Hindlimb muscle (tissue), 1 donor: ENCODE results near the gene PSENEN. TPM values are rescaled to one million over a fixed set of nuclear protein-coding genes. Genes with fewer than 3 reads are reported as not detected.
A peak's percentile ranks its signal among the peaks of the same experiment; 100 is the strongest.

Experiments used
- DNase-seq: peaks from one replicate; pipeline ENCODE4 v3.0.0-alpha.2; 2013
- polyA plus RNA-seq: library from polyadenylated mRNA; unstranded; fragments of 120-200 nt; gene quantifications from one replicate; pipeline ENCODE4 v1.2.1, GENCODE V29; 2013; ENCODE audit not compliant: insufficient read length

The PSENEN gene, protein sequence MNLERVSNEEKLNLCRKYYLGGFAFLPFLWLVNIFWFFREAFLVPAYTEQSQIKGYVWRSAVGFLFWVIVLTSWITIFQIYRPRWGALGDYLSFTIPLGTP
- polyA plus RNA-seq: 31.7 TPM

DNA sequence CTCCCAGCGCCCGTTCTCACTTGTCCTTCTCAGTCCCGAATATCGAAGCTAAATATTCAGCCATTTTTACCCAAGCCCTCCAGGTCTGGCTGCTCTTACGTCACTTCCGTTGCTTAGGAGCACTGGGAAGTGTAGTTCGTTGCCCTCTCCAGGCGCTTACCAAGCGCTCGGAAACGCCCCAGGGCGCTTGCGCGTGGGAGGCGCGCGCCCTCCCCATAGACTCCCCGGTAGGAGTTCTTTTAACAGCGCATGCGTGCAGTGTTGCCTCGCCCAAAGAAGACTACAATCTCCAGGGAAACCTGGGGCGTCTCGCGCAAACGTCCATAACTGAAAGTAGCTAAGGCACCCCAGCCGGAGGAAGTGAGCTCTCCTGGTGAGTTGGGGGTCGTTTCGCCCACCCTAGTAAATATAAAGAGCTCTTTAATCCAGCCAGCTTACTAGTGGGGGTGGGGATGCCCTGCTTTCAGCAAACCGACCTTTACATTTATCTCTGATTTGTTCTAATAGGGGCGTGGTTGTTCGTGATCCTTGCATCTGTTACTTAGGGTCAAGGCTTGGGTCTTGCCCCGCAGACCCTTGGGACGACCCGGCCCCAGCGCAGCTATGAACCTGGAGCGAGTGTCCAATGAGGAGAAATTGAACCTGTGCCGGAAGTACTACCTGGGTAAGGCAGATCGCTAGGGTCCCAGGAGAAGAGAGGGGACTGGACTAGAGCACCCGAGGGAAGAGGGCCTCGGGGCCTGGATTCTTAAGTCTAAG is at the start of gene PSENEN, which contains the start of gene U2AF1L4:
TSS of gene PSENEN (plus strand) at position 324 of the 759 bp plus-strand sequence. CDS start at position 604, 280 bp downstream.
TSS of gene U2AF1L4 (minus strand) at position 91 of the 759 bp plus-strand sequence. CDS start at position 64, 27 bp downstream.
- peak; percentile 100 for DNase-seq

DNA sequence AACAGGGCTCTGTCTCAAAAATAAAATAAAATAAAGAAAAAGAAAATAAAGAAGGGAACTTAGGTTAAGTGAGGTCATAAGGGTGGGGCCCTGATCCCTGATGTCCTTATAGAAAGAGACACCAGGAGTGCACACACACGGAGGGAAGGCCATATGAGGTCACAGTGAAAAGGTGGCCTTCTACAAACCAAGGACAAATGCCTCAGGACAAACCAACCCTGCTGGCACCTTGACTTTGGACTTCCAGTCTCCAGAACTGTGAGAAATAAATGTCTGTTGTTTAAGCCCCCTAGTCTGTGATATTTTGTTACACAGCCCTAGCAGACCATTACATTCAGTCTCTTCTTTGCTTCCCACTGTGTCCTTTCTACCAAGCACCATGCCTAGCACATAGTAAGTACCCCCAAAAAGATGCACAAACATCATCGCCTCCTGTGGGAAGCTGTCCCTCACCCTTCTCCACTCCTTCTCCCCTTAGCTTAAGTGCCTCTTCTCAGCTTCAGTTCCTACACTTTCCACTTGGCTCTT is 49.5 kb upstream of the PSENEN start:
- no peak for DNase-seq

- no peak for DNase-seq
These were observed 48.6 kb upstream of the PSENEN start for GRCh38 chr19:35696835-35697234.

DNA sequence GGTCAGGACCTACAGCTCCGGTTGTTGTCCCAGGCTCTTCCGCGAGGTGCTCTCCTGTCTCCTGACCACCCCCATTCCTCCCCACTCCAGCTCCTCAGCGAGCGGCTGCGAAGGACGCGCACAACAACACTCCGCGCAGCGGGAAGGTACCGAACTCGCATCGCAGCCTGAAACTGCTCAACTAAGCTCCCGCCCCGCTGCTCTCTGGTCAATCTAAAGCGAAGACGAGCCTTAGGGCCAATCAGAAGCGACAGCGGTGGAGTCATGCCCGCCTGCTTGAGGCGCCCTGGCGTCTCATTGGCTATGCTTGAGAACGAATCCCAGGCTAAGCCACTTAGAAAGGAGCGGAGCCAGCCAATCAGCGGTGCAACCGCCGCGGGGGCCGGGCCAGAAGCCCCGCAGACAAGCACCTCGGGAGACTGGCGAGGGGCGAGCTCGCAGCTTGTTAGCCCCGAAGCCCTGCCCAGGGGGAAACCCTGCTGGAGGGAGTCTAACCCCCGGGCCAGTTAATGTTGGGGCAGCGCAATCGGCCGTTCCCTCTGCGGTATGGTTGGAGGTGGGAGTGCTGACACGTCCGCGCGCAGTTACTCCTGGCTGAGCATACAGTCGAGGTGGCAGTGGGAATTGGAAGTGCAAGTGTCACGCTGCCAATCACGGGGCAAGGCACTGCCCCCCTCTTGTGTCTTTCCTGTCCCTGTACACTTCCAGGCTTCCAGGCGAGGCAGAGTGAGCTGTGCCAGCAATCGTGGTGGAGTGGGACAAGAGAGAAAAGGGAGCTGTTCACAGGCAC is 43.0 kb upstream of the PSENEN start:
- DNase-seq: peak; percentile 94

DNA sequence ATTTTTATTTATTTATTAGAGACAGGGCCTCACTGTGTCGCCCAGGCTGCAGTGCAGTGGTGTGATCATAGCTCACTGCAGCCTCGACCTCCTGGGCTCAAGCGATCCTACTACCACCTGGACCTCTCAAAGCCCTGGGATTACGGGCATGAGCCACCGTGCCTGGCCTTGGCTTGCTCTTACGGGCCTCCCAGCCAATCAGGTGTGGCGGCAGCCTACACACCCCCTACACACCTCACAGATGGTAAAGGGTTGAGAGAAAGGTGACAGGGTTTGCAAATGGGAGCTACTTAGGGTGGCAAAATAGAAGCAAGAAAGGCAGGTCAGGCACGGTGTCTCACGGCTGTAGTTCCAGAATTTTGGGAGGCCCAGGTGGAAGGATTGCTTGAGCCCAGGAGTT is 42.1 kb upstream of the PSENEN start:
- DNase-seq: no peak

- DNase-seq: no peak
These were observed 41.2 kb upstream of the PSENEN start, which contains the start of gene ZBTB32 for GRCh38 chr19:35704218-35704617. ZBTB32 (plus strand) TSS chr19:35704558; CDS start chr19:35714627, 10,069 bp downstream.

DNA sequence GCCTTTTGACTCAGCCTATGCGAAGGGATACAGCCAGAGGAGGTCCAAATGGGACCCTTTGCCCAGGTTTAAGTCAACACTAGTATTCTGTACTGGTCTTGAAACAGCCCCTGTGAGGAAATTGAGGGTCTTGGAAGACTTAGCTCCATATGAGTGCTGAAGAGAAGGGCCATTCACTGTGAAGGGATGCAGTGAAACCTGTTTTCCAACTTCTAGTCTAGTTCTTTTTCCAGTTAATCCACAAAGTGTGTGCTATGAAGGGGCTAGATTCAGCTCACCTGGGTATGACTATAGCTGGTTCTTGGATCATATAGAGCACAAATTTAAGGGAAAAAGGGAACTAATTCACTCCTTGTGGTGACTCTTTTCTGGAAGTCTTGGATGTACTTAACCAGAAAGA is 37.1 kb upstream of the PSENEN start:
- no peak for DNase-seq

DNA sequence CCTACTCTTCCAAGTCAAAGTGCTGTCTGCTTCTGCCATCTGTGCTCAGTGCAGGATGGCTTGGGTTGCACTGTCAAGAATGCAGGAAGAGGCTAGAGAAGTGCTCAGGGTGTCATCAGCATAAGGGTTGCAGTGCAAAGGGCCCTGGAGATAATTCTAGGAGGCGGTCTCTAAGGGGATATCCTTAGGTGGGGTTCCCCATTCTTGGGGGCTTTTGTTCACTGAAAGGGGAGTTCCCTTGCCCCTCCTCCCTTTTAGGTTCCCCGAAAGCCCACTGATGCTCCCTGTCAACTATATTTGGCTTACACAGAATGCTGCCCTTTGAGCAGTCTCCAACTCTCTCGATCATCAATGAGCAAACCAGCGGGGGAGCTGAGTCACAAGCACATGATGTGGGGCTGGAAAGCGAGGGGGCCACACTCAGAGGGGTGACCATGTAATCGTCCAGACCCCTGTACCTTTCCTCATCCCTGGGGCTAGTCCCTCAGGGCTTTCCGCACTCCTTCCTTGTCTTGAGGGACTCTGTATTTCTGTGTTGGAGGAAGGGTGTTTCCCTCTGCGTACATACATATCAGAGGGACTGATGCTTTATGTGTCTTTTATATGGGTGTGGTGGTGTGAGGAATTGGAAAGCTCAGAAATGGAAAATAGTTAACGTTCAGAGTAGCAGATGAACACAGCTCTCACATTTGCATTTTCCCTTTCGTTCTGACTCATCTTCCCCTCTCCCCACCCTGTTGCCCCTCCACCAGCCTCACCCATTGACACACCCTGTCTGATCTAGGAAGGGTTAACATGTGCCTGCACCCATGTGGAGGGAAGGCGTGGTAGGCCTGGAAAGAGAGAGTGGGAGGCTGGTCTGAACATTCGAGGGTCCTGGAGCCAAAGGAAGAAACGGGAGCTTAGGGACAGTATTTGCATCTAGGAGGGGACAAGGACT is 34.4 kb upstream of the PSENEN start:
- no peak for DNase-seq

GRCh38 chr19:35712567-35713505 is 32.6 kb upstream of the PSENEN start:
- no peak for DNase-seq

DNA sequence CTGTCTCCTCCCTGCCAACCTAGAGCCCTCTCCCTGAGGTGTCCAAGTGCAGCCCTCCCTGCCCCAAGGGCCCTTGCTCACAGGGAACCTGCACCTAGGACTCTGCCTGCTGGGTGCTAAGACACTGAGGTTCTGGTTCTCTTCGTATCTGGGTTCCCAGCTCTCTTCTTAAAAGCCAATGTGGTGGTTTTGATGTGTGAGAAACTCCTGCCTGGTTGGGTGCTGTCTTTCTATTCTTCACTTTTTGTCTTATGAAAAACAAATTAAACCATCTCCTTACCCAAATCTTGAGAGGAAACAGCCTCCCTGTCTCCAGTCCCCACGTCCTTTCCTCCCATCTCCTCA is 32.0 kb upstream of the PSENEN start:
- no peak for DNase-seq

GRCh38 chr19:35713904-35714495 is 31.5 kb upstream of the PSENEN start:
- no peak for DNase-seq

- DNase-seq: no peak
These were observed 30.7 kb upstream of the PSENEN start for GRCh38 chr19:35714601-35715354.

GRCh38 chr19:35715355-35715809 is 30.1 kb upstream of the PSENEN start:
- DNase-seq: no peak

DNA sequence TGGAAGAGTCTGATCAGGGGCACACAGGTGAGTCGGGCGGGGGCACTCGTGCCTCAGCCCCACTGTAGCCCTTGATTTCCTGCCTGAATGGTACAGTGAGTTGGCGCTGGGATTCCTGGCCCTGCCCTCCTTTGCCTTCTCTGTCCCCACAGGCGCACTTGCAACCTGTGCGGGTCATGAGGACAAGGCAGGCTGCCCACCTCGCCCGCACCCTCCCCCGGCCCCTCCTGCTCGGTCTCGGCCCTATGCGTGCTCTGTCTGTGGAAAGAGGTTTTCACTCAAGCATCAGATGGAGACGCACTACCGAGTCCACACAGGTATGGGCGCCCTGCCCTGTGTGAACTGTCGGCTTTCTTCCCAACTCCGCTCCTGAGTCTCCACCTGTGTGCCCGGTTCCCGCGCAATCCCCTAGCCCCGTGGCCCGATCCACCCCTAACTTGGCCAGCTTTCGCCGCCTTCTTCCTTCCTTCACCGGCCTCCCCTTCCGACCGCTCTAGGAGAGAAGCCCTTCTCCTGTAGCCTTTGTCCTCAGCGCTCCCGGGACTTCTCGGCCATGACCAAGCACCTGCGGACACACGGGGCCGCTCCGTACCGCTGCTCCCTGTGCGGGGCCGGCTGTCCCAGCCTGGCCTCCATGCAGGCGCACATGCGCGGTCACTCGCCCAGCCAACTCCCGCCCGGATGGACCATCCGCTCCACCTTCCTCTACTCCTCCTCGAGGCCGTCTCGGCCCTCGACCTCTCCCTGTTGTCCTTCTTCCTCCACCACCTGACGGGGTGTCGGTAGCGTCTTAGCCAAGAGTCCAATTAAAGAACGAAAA is 29.3 kb upstream of the PSENEN start:
- peak; percentile 60 for DNase-seq

DNA sequence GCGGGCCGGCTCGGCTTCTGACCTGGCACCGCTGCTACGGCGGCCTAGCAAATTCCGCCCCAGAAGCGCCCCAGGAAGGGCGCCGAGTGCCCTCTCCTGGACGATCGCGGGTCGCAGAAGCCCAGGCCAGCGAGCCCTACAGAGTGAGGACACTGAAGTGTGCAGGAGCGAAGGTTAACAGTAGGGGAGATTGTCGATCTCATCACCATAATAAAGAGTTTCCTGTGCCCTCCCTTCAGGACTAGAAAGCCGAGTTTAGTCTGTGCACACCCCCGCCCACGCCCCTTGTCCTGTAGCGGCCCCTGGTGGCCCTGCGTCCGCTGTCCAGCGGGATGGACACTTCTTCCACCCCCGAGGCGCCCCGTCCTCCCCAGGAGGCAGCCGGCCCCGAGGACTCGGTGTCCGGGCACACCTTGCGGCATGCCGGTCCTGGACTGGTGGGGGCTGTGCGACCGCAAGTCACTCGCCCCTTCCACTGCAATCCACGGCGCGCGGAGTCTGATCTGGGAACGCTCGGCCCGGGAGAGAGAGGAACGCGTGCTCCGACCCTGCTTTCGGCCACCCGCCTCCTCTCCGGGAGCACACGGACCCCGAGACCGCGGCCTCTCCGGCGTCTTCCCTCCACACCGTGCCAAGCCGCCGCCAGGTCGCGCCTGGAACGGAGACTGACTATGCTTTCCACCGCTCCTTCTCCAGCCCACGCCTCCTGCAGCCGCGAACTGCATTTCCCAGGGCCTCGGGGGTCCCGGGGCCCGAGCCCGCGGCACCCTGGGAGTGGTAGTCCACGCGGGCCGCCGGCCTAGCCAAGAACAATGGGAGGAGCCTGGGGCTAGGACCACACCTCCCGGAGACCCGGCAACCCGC is 28.4 kb upstream of the PSENEN start:
- DNase-seq: peak; percentile 88

GRCh38 chr19:35717665-35718344 is 27.6 kb upstream of the PSENEN start, which contains the start of gene KMT2B:
KMT2B (plus strand) TSS chr19:35718003; CDS start chr19:35718019, 16 bp downstream.
- DNase-seq: peak; percentile 94
